ENCODE data around the gene MXRA8.

MXRA8 gene

GRCh38 chr1:1303736-1304135 is 54.6 kb downstream of the MXRA8 start:
- Histone ChIP-seq H3K36me3 (ENCODE audit: insufficient read depth) (no peaks in the 10 kb centered on the region), H2AFZ (ENCODE audit: low read depth) (no peak overlapping the region), H3K9ac (no peak overlapping the region), H3K27ac (no peak overlapping the region), H3K4me3 (IDR thresholded peaks at IDR 0.05; ENCODE audit: insufficient read depth, low read depth, low read length) (no peak overlapping the region), H3K27me3 (ENCODE audit: insufficient read depth, low read depth) (no peaks in the 10 kb centered on the region), H3K79me2 (ENCODE audit: insufficient read depth, low read depth) (peaks cover 24% of the 10 kb centered on the region), H3K4me2 (no peak overlapping the region), H3K4me1 (ENCODE audit: low read depth, poor library complexity, severe bottlenecking) (peaks cover 17% of the 10 kb centered on the region), H4K20me1 (ENCODE audit: insufficient read depth) (no peaks in the 10 kb centered on the region; the same call in 1 of the 2 replicates)
- TF ChIP-seq CTCF (conservative IDR thresholded peaks at IDR 0.05; ENCODE audit: low read depth, low read length): no peak

- Histone ChIP-seq H3K27ac (no peak overlapping the region), H3K36me3 (ENCODE audit: insufficient read depth) (no peaks in the 10 kb centered on the region), H3K27me3 (ENCODE audit: insufficient read depth, low read depth) (no peaks in the 10 kb centered on the region), H4K20me1 (ENCODE audit: insufficient read depth) (no peaks in the 10 kb centered on the region; the same call in 1 of the 2 replicates), H3K4me2 (no peak overlapping the region), H2AFZ (ENCODE audit: low read depth) (no peak overlapping the region), H3K4me1 (ENCODE audit: low read depth, poor library complexity, severe bottlenecking) (peaks cover 17% of the 10 kb centered on the region), H3K9ac (no peak overlapping the region), H3K4me3 (IDR thresholded peaks at IDR 0.05; ENCODE audit: insufficient read depth, low read depth, low read length) (no peak overlapping the region), H3K79me2 (ENCODE audit: insufficient read depth, low read depth) (peaks cover 24% of the 10 kb centered on the region)
- TF ChIP-seq CTCF (conservative IDR thresholded peaks at IDR 0.05; ENCODE audit: low read depth, low read length): no peak
Observed at GRCh38 chr1:1302951-1303509, 55.3 kb downstream of the MXRA8 start.

Measured in KMS-11 (cell line).